Adipocyte (in vitro differentiated cells): ENCODE measurements around the gene LLGL2.
"Not testable (repeated sequence)": the region's sequence is repeated elsewhere in the genome, so short reads cannot be mapped to it uniquely, and the experiment has no call there.

Experiments
- DNase-seq: peaks from one replicate; pipeline ENCODE4 v3.0.0-alpha.2; 2015; ENCODE audit warnings: low read depth
- H3K27me3 ChIP-seq: replicated peaks from 2 replicates; pipeline ENCODE4 v1.7.0; 2013; ENCODE audit warnings: mild to moderate bottlenecking, low read length, moderate library complexity; ENCODE audit not compliant: control insufficient read depth, insufficient read depth
- H3K36me3 ChIP-seq: 2 replicates; pipeline ENCODE4 v1.7.0; 2013; ENCODE audit warnings: low read length, mild to moderate bottlenecking, moderate library complexity; ENCODE audit not compliant: control insufficient read depth, insufficient read depth, severe bottlenecking
- H3K4me1 ChIP-seq: 2 replicates; pipeline ENCODE4 v1.7.0; 2013; ENCODE audit warnings: mild to moderate bottlenecking, low read length, moderate library complexity; ENCODE audit not compliant: control insufficient read depth, insufficient read depth
- H3K4me3 ChIP-seq: 2 replicates; pipeline ENCODE4 v1.7.0; 2013; ENCODE audit warnings: mild to moderate bottlenecking, low read length, moderate library complexity
- H3K9ac ChIP-seq: 2 replicates; pipeline ENCODE4 v1.7.0; 2013; ENCODE audit warnings: mild to moderate bottlenecking, low read length, moderate library complexity
- H3K9me3 ChIP-seq: 2 replicates; pipeline ENCODE4 v1.7.0; 2013; ENCODE audit warnings: mild to moderate bottlenecking, low read length, moderate library complexity; ENCODE audit not compliant: control insufficient read depth

Gene LLGL2

GRCh38 chr17:75518983-75519537 is 6.4 kb upstream of the LLGL2 start:
- Histone ChIP-seq H3K9me3 (no peaks in the 10 kb centered on the region), H3K4me1 (peaks cover 13% of the 10 kb centered on the region), H3K27me3 (no peaks in the 10 kb centered on the region), H3K9ac (no peak overlapping the region), H3K36me3 (no peaks in the 10 kb centered on the region), H3K4me3 (no peak overlapping the region)
- DNase-seq: no peak

- H3K9ac ChIP-seq, H3K4me1 ChIP-seq, H3K36me3 ChIP-seq, H3K9me3 ChIP-seq, DNase-seq, H3K4me3 ChIP-seq, H3K27me3 ChIP-seq: not testable (repeated sequence)
Measured at GRCh38 chr17:75520413-75520812, 5.1 kb upstream of the LLGL2 start.

DNA sequence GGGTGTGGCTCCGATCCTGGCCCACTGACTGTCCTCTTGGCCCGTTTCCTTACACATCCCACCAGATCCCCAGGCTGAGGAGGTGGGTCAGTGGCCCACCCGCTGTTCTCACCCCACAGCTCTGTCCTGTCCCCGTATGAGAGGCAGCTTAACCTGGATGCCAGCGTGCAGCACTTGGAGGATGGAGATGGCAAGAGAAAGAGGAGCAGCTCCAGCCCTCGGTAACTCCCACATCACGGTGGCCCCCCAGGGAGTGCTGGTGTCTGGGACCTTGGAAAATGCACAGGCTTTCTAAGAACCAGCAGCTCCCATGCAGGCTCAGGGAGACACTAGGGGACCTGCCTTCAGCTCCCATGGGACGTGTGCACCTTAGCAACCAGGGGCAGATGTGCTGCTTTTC is 4.2 kb upstream of the LLGL2 start:
- Histone ChIP-seq H3K9ac (no peak overlapping the region), H3K36me3 (no peaks in the 10 kb centered on the region), H3K27me3 (peaks cover 6% of the 10 kb centered on the region), H3K4me3 (no peak overlapping the region), H3K9me3 (no peaks in the 10 kb centered on the region), H3K4me1 (peaks cover 8% of the 10 kb centered on the region)
- no peak for DNase-seq

GRCh38 chr17:75521951-75522727 is 3.4 kb upstream of the LLGL2 start:
- Histone ChIP-seq H3K9ac (no peak overlapping the region), H3K4me3 (no peak overlapping the region), H3K9me3 (no peaks in the 10 kb centered on the region), H3K36me3 (no peaks in the 10 kb centered on the region), H3K4me1 (peaks cover 9% of the 10 kb centered on the region), H3K27me3 (peaks cover 14% of the 10 kb centered on the region)
- no peak for DNase-seq

- no peaks in the 10 kb centered on the region for H3K9me3 ChIP-seq
Measured at GRCh38 chr17:75523647-75524046, 1.9 kb upstream of the LLGL2 start.

GRCh38 chr17:75524269-75524969 is 1.1 kb upstream of the LLGL2 start:
- Histone ChIP-seq H3K9me3 (no peaks in the 10 kb centered on the region), H3K27me3 (peaks cover 21% of the 10 kb centered on the region), H3K9ac (no peak overlapping the region), H3K36me3 (no peaks in the 10 kb centered on the region), H3K4me1 (peaks cover 4% of the 10 kb centered on the region), H3K4me3 (peak overlapping the region; percentile 59)
- no peak for DNase-seq

More at GRCh38 chr17:75523647-75524046, 1.9 kb upstream of the LLGL2 start:
- DNase-seq: no peak
- Histone ChIP-seq H3K36me3 (no peaks in the 10 kb centered on the region), H3K27me3 (peaks cover 21% of the 10 kb centered on the region), H3K4me3 (no peak overlapping the region), H3K4me1 (peaks cover 4% of the 10 kb centered on the region), H3K9ac (no peak overlapping the region)

GRCh38 chr17:75525806-75526554 is 483 bp downstream of the LLGL2 start:
- H3K36me3 ChIP-seq: no peaks in the 10 kb centered on the region
- no peaks in the 10 kb centered on the region for H3K9me3 ChIP-seq
- peaks cover 21% of the 10 kb centered on the region for H3K27me3 ChIP-seq
- DNase-seq: no peak
- H3K9ac ChIP-seq: no peak overlapping the region
- H3K4me3 ChIP-seq: peak overlapping the region; percentile 52
- peaks cover 4% of the 10 kb centered on the region for H3K4me1 ChIP-seq

- H3K9ac ChIP-seq: no peak overlapping the region
- no peaks in the 10 kb centered on the region for H3K9me3 ChIP-seq
- H3K4me3 ChIP-seq: no peak overlapping the region
- no peak for DNase-seq
- H3K36me3 ChIP-seq: no peaks in the 10 kb centered on the region
- peaks cover 4% of the 10 kb centered on the region for H3K4me1 ChIP-seq
- H3K27me3 ChIP-seq: peaks cover 27% of the 10 kb centered on the region
Measured at GRCh38 chr17:75526555-75527270, 1.2 kb downstream of the LLGL2 start.

DNA sequence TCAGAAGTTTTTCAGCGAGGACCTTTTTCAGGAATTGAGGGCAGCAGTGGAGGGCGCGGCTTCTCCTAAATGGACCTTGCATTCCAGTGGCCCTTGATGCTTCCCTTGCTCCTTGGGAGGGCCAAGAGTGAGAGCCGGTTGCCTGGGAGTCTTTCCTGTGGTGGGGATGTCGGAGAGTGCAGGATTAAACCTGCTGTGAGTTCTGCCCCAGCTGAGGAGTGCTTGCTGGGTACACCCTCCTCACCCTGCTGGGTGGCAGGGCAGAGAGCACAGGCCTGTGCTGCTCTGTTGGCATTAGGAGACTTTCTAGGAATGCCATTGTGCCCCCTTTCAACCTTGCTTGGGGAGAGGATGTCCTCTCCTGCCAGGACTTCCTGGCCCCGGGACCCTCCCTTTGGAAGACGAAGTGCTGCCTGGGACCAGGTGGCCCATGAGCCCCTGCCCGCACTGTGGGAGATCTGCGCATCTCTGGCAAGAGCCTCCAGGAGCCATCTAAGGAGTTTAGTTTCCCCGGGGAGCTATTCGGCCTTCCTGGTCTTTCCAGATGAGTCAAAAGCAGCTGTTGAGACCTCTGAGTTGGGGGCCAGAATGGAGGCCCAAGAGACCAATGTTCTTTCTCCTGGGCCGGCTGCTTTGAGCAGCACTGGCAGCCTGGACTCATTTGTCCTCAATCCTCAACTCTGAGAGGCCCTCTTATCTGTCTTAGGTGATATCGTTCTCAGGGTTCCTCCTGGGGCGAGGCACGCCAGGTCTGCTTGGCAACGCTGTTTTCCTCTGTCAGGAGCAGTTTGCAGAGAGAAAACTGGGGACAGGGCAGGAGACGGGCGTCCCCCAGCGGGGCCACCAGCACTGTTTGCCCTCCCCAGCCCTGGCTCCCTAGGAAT is 5.6 kb downstream of the LLGL2 start:
- peaks cover 4% of the 10 kb centered on the region for H3K4me1 ChIP-seq
- no peaks in the 10 kb centered on the region for H3K36me3 ChIP-seq
- DNase-seq: no peak

GRCh38 chr17:75531721-75532072 is 6.2 kb downstream of the LLGL2 start:
- Histone ChIP-seq H3K27me3 (peaks cover 49% of the 10 kb centered on the region), H3K4me1 (no peaks in the 10 kb centered on the region), H3K4me3 (no peak overlapping the region), H3K36me3 (no peaks in the 10 kb centered on the region), H3K9ac (no peak overlapping the region), H3K9me3 (no peaks in the 10 kb centered on the region)
- DNase-seq: no peak

More for the DNA sequence above, 5.6 kb downstream of the LLGL2 start:
- Histone ChIP-seq H3K9me3 (no peaks in the 10 kb centered on the region), H3K9ac (no peak overlapping the region), H3K27me3 (peaks cover 50% of the 10 kb centered on the region), H3K4me3 (no peak overlapping the region)
